Nephron progenitor cell (in vitro differentiated cells): Measurements from ENCODE around the gene PRKG1.

ENCODE experiments used
- DNase-seq: peaks from one replicate; pipeline ENCODE4 v3.0.0; 2021
- H3K27ac Mint-ChIP-seq: 2 replicates; pipeline ENCODE4 v1.8.0; 2021; ENCODE audit warnings: mild to moderate bottlenecking, moderate library complexity, mixed read lengths
- H3K27me3 Mint-ChIP-seq: 2 replicates; pipeline ENCODE4 v1.8.0; 2021; ENCODE audit warnings: mild to moderate bottlenecking, low read depth, mixed read lengths; ENCODE audit not compliant: poor library complexity
- H3K36me3 Mint-ChIP-seq: 2 replicates; pipeline ENCODE4 v1.8.0; 2021; ENCODE audit warnings: low read depth, mixed read lengths
- H3K4me1 Mint-ChIP-seq: 2 replicates; pipeline ENCODE4 v1.8.0; 2021; ENCODE audit warnings: mixed read lengths
- H3K4me3 Mint-ChIP-seq: 2 replicates; pipeline ENCODE4 v1.8.0; 2021; ENCODE audit warnings: mild to moderate bottlenecking, moderate library complexity, mixed read lengths
- H3K9me3 Mint-ChIP-seq: 2 replicates; pipeline ENCODE4 v1.8.0; 2021; ENCODE audit warnings: mild to moderate bottlenecking, moderate library complexity, mixed read lengths
- CTCF ChIP-seq: fragments of 200-600 bp; sonication (generic); IDR thresholded peaks from 2 replicates; pipeline ENCODE4 v1.5.0; 2021; ENCODE audit warnings: antibody characterized with exemption

The PRKG1 gene

DNA sequence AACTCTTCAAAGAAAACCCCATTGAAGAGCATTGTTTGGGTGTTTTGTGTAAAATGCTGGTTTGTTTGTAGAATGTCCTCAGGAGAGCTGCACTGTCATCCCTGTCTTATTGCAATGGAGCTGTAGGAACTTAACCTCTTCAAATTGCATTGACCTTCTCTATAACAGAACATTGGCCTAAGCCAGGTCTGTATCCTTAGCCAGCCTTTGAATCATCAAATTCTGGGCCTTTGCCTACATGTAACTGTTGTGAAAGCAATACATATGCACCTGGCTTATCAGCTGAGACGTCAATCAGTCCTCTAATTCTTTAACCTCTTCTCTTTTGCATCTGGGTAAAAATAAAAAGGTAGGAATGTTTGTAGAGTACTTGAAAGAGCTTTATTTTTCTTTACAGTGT is 429.1 kb downstream of the PRKG1 start:
- H3K27me3 Mint-ChIP-seq, result no peaks in the 10 kb centered on the region
- no peak for TF ChIP-seq CTCF
- no peak for DNase-seq
- no peaks in the 10 kb centered on the region for H3K4me1 Mint-ChIP-seq
- H3K4me3 Mint-ChIP-seq, result no peak overlapping the region
- no peaks in the 10 kb centered on the region for H3K9me3 Mint-ChIP-seq
- H3K27ac Mint-ChIP-seq, result no peak overlapping the region
- no peaks in the 10 kb centered on the region for H3K36me3 Mint-ChIP-seq

DNA sequence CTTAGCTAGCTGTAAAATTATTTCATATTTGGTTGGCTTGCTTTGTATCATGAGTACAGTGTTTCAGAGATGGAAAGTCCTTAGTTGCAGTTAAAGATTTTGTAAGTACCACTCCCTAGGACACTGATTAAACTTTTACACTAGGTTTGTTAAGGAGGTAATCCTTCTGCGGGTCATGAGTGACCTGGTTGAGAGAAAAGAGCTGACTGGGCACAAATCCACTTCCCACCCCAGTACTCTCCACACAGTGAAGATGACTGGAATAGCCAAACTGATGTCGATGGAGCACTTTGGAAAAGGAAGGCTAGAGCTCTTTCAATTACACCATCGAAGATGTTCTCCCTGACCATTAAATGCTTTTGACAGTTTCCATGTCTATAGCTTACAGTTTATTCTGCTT is 433.2 kb downstream of the PRKG1 start:
- Mint-ChIP-seq H3K27me3 (no peaks in the 10 kb centered on the region), H3K9me3 (peaks cover 6% of the 10 kb centered on the region)

DNA sequence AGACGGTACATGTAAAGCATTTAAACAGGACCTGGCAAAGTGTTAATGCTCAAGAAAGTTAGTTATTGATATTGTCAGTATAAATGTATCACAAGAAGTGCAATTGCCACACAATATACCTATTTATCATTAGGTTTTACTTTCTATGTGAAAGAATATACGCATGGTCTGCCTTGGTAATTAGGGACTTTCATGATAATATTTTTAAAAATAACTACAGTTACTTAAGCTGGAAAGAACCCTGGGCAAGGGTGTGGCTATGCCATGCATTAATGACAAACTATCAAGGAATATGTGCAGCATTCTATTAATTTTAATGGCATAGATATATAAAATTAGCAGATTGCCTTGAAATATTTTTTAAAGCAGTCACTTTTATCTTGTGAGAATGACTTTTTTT is 433.9 kb downstream of the PRKG1 start:
- no peak for TF ChIP-seq CTCF
- Mint-ChIP-seq H3K4me1 (no peaks in the 10 kb centered on the region), H3K4me3 (no peak overlapping the region), H3K27ac (no peak overlapping the region), H3K36me3 (no peaks in the 10 kb centered on the region), H3K9me3 (peaks cover 6% of the 10 kb centered on the region), H3K27me3 (no peaks in the 10 kb centered on the region)
- no peak for DNase-seq

More for the DNA sequence above, 433.2 kb downstream of the PRKG1 start:
- no peaks in the 10 kb centered on the region for H3K36me3 Mint-ChIP-seq
- H3K27ac Mint-ChIP-seq, result no peak overlapping the region
- no peak for TF ChIP-seq CTCF
- no peak for DNase-seq
- H3K4me1 Mint-ChIP-seq, result no peaks in the 10 kb centered on the region
- no peak overlapping the region for H3K4me3 Mint-ChIP-seq

DNA sequence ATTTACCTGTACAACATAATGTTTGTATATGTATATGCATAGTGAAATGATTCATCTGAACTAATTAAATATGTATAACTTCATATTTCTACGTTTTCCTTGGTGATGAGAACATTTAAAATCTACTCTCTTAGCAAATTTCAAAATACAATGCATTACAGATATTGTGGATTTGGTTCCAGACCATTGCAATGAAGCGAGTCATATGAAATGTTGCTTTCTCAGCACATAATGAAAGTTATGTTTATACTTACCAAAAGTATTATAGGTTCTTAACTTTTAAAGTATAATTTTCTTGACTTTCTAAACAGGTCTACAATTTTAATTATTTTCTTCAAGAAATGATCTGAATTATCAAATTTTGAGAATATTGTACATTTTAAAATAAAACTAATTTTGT is 435.9 kb downstream of the PRKG1 start:
- Mint-ChIP-seq H3K27ac (no peak overlapping the region), H3K4me3 (no peak overlapping the region), H3K36me3 (no peaks in the 10 kb centered on the region), H3K4me1 (no peaks in the 10 kb centered on the region), H3K9me3 (peaks cover 6% of the 10 kb centered on the region), H3K27me3 (no peaks in the 10 kb centered on the region)
- no peak for DNase-seq
- TF ChIP-seq CTCF, result no peak

- Mint-ChIP-seq H3K36me3 (no peaks in the 10 kb centered on the region), H3K27me3 (no peaks in the 10 kb centered on the region), H3K27ac (no peak overlapping the region), H3K4me3 (no peak overlapping the region), H3K9me3 (no peaks in the 10 kb centered on the region), H3K4me1 (peaks cover 5% of the 10 kb centered on the region)
- no peak for TF ChIP-seq CTCF
- DNase-seq, result no peak
These were observed 447.3 kb downstream of the PRKG1 start for GRCh38 chr10:51521605-51522004.

GRCh38 chr10:51522858-51523257 is 448.6 kb downstream of the PRKG1 start:
- Mint-ChIP-seq H3K27ac (no peak overlapping the region), H3K4me1 (peaks cover 5% of the 10 kb centered on the region), H3K27me3 (no peaks in the 10 kb centered on the region), H3K36me3 (no peaks in the 10 kb centered on the region), H3K4me3 (no peak overlapping the region), H3K9me3 (no peaks in the 10 kb centered on the region)
- TF ChIP-seq CTCF, result no peak
- DNase-seq, result no peak
